Measurements from ENCODE around the gene GRK1.

GRCh38 chr13:113622791-113623490 is 44.1 kb upstream of the GRK1 start:
- no peak for TF ChIP-seq YY1 (IDR thresholded peaks at IDR 0.05; ENCODE audit: insufficient read depth, insufficient read length)
- no peak for TF ChIP-seq SUZ12 (IDR thresholded peaks at IDR 0.05; ENCODE audit: extremely low read depth, insufficient read depth, insufficient read length)
